ENCODE results near the gene TRIM38. TPM values are rescaled to one million over a fixed set of nuclear protein-coding genes. Genes with fewer than 3 reads are reported as not detected.

The TRIM38 gene
- total and polyA plus RNA-seq, 2 of the 13 experiments (the other 11 are each of a cell fraction or from before 2014, with no cell fraction given): 2.5 to 3.1 TPM

- no peak overlapping the region for H3K27ac ChIP-seq (ENCODE audit: extremely low read length, insufficient read depth, low read length)
- intact Hi-C loops (cut with micrococcal nuclease; ENCODE audit: unreplicated experiment) (no loop called here), in situ Hi-C loops (cut with HindIII; ENCODE audit: extremely low pct_ligation_motif_present, low pct_unique_long_range_greater_than_20kb) (no loop called here)
- H3K27me3 ChIP-seq (ENCODE audit: control insufficient read depth in 1 of 2, insufficient read depth in 2 of 2, low read length in 2 of 2): no peaks in the 10 kb centered on the region; a peak in 1 of 5 replicates
- no peaks in the 10 kb centered on the region for H4K20me1 ChIP-seq (ENCODE audit: insufficient read depth, low read length)
- H3K4me2 ChIP-seq (ENCODE audit: low read depth, low read length): peak overlapping the region; percentile 25
- no peak overlapping the region; a peak in 2 of 6 replicates for H3K4me3 ChIP-seq (replicated peaks in 1 of 3; ENCODE audit: insufficient read depth in 1 of 3, low read depth in 2 of 3, low read length in 3 of 3)
- BruUV-seq (replicated peaks): no TSS peak
- no peak overlapping the region for H2AFZ ChIP-seq (ENCODE audit: low read length)
- FAIRE-seq (no peak), ATAC-seq (no peak), DNase-seq (ENCODE audit: low spot score) (no peak)
- WGBS (ENCODE audit: low lambda C conversion rate): 49% methylated on average over 3 of the region's 3 CpGs
- peaks cover 27% of the 10 kb centered on the region for H3K9me3 ChIP-seq (ENCODE audit: low read length)
- H3K36me3 ChIP-seq (replicated peaks in 1 of 2; ENCODE audit: control insufficient read depth in 1 of 2, insufficient read depth in 2 of 2, low read length in 2 of 2): no peaks in the 10 kb centered on the region
- H3K79me2 ChIP-seq (ENCODE audit: insufficient read depth, low read length): no peaks in the 10 kb centered on the region
- peaks cover 36% of the 10 kb centered on the region for H3K4me1 ChIP-seq (ENCODE audit: insufficient read depth, low read length)
- POLR2A ChIA-PET: interaction anchor here (1.4 to 5.9 kb wide), 3 partner anchors 33 to 67 kb away, joined by 4 to 41 read pairs (median 5); no protein-coding TSS in a partner anchor
- CTCF ChIA-PET (ENCODE audit: low intra/inter-chr PET ratio, low total read pairs): no interaction called here
- no peak overlapping the region for H3K9ac ChIP-seq (ENCODE audit: insufficient read depth, low read depth, low read length)
- TF ChIP-seq GABPA (IDR thresholded peaks at IDR 0.05; ENCODE audit: low read depth, low read length) (no peak), GABPA (CRISPR knock-in tag; IDR thresholded peaks at IDR 0.05; ENCODE audit: low read depth) (peak; percentile 32; the same call in 1 of the 2 replicates), SNAPC2 (CRISPR knock-in tag; IDR thresholded peaks at IDR 0.05) (no peak), HNF4G (IDR thresholded peaks at IDR 0.05; ENCODE audit: borderline replicate concordance, low read depth, low read length) (no peak), HNF4G (CRISPR knock-in tag; IDR thresholded peaks at IDR 0.05; ENCODE audit: borderline replicate concordance, low read depth) (no peak), ZNF678 (CRISPR knock-in tag; IDR thresholded peaks at IDR 0.05) (no peak), MED1 (CRISPR knock-in tag; IDR thresholded peaks at IDR 0.05) (0 out of 2 replicates have a peak, but pooled peaks have one; percentile 41), ARID5B (CRISPR knock-in tag; IDR thresholded peaks at IDR 0.05) (peak; percentile 33; the same call in 1 of the 2 replicates), ERF (CRISPR knock-in tag; IDR thresholded peaks at IDR 0.05) (0 out of 2 replicates have a peak, but pooled peaks have one; percentile 19), TARDBP (CRISPR knock-in tag; IDR thresholded peaks at IDR 0.05) (no peak), FOXA3 (CRISPR knock-in tag; IDR thresholded peaks at IDR 0.05) (0 out of 2 replicates have a peak, but pooled peaks have one; percentile 16), ZNF574 (CRISPR knock-in tag; IDR thresholded peaks at IDR 0.05) (no peak), FOXP1 (IDR thresholded peaks at IDR 0.05) (no peak), FOXP1 (CRISPR knock-in tag; IDR thresholded peaks at IDR 0.05) (peak; percentile 35), MIER3 (CRISPR knock-in tag; IDR thresholded peaks at IDR 0.05; ENCODE audit: borderline replicate concordance) (no peak), ZNF878 (CRISPR knock-in tag; IDR thresholded peaks at IDR 0.05) (0 out of 2 replicates have a peak, but pooled peaks have one; percentile 36), LRRFIP1 (CRISPR knock-in tag; conservative IDR thresholded peaks at IDR 0.05) (no peak)
Measured at GRCh38 chr6:25958700-25959162, 3.9 kb upstream of the TRIM38 start.
